BJ (cell line): ENCODE measurements around the gene EMC8. TPM values are rescaled to one million over a fixed set of nuclear protein-coding genes. Genes with fewer than 3 reads are reported as not detected.
"Not testable (repeated sequence)": the region's sequence is repeated elsewhere in the genome, so short reads cannot be mapped to it uniquely, and the experiment has no call there.

Experiments used
- CTCF ChIA-PET: fragments of 350-600 bp; formaldehyde crosslinking; extraction: SDS; loops from one replicate; lab custom pipeline; 2021; ENCODE audit warnings: antibody characterized with exemption, inconsistent platforms; lab: Yijun Ruan, JAX
- POLR2A ChIA-PET: fragments of 300-600 bp; sonication (Branson Sonifier 250); formaldehyde crosslinking; extraction: SDS; loops from one replicate; lab custom pipeline; 2021; ENCODE audit warnings: antibody characterized with exemption; lab: Charles Lee
- DNase-seq: peaks from one replicate; pipeline ENCODE4 v3.0.0-alpha.2; 2011; ENCODE audit warnings: low read depth
- H3K27me3 ChIP-seq: 2 replicates; pipeline ENCODE4 v1.6.0; 2011; ENCODE audit warnings: low read length; ENCODE audit not compliant: control insufficient read depth, insufficient read depth
- H3K36me3 ChIP-seq: 2 replicates; pipeline ENCODE4 v1.5.1; 2011; ENCODE audit warnings: low read length; ENCODE audit not compliant: control insufficient read depth, insufficient read depth
- H3K4me3 ChIP-seq: 2 replicates; pipeline ENCODE4 v1.5.1; 2011; ENCODE audit warnings: low read depth, mild to moderate bottlenecking, control low read depth, low read length
- CTCF ChIP-seq: IDR thresholded peaks from 2 replicates; pipeline ENCODE4 v1.5.1; 2011; ENCODE audit warnings: low read depth, mild to moderate bottlenecking, control low read depth, inconsistent platforms, low read length, moderate library complexity; ENCODE audit not compliant: insufficient read depth
- polyA plus RNA-seq: library from polyadenylated mRNA; depleted of rRNA; stranded (reverse); fragments of >200 nt; gene quantifications from 2 replicates; pipeline ENCODE4 v1.2.3, GENCODE V29; 2011

Gene EMC8
- polyA plus RNA-seq, 1 experiment = 36.9 TPM

- H3K27me3 ChIP-seq = peaks cover 7% of the 10 kb centered on the region
- TF ChIP-seq CTCF = no peak
- no peak overlapping the region for H3K4me3 ChIP-seq
- POLR2A ChIA-PET = no interaction called here
- CTCF ChIA-PET = interaction anchor here (3.4 kb wide), 1 partner anchor 19 kb away, joined by 16 read pairs; no protein-coding TSS in a partner anchor
- no peaks in the 10 kb centered on the region for H3K36me3 ChIP-seq
- no peak for DNase-seq
These were observed 39.7 kb upstream of the EMC8 start for GRCh38 chr16:85838876-85839585.

- ChIA-PET POLR2A (no interaction called here), CTCF (interaction anchor here (1.3 to 3.4 kb wide), 2 partner anchors 18 to 148 kb away, joined by 4 to 16 read pairs; no protein-coding TSS in a partner anchor)
- no peak for DNase-seq
- peaks cover 4% of the 10 kb centered on the region for H3K27me3 ChIP-seq
- H3K36me3 ChIP-seq = no peaks in the 10 kb centered on the region
- no peak for TF ChIP-seq CTCF
- no peak overlapping the region for H3K4me3 ChIP-seq
These were observed 39.0 kb upstream of the EMC8 start for GRCh38 chr16:85838381-85838780.

DNA sequence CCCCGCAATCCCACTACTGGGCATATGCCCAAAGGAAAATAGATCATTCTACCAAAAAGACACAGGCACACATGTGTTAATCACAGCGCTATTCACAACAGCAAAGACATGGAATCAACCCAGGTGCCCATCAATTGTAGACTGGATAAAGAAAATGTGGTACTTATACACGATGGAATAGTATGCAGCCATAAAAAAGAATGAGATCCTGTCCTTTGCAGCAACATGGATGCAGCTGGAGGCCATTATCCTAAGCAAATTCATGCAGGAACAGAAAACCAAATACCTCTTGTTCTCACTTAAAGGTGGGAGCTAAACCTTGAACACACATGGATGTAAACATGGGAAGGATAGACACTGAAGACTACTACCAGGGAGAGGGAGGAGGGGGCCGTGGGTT is 38.3 kb upstream of the EMC8 start:
- DNase-seq, POLR2A ChIA-PET, H3K4me3 ChIP-seq, H3K27me3 ChIP-seq, H3K36me3 ChIP-seq: not testable (repeated sequence)
- CTCF ChIA-PET = interaction anchor here (1.3 to 3.4 kb wide), 2 partner anchors 17 to 149 kb away, joined by 4 to 16 read pairs; no protein-coding TSS in a partner anchor

GRCh38 chr16:85836706-85837582 is 37.6 kb upstream of the EMC8 start:
- ChIA-PET CTCF (interaction anchor here (0.9 to 3.4 kb wide), 3 partner anchors 17 to 149 kb away, joined by 3 to 16 read pairs (median 4); no protein-coding TSS in a partner anchor), POLR2A (no interaction called here)
- Histone ChIP-seq H3K4me3 (no peak overlapping the region), H3K27me3 (peaks cover 2% of the 10 kb centered on the region), H3K36me3 (no peaks in the 10 kb centered on the region)
- DNase-seq = no peak
- TF ChIP-seq CTCF = no peak

GRCh38 chr16:85835956-85836705 is 36.8 kb upstream of the EMC8 start:
- POLR2A ChIA-PET = no interaction called here
- Histone ChIP-seq H3K27me3 (peaks cover 2% of the 10 kb centered on the region), H3K4me3 (no peak overlapping the region), H3K36me3 (no peaks in the 10 kb centered on the region)
- DNase-seq = no peak
- CTCF ChIA-PET = interaction anchor here (0.9 to 3.4 kb wide), 2 partner anchors 16 to 19 kb away, joined by 3 to 16 read pairs; no protein-coding TSS in a partner anchor
- no peak for TF ChIP-seq CTCF
